GM18873 (cell line): ENCODE results near the gene ADGRD1.
"Not testable (repeated sequence)": the region's sequence is repeated elsewhere in the genome, so short reads cannot be mapped to it uniquely, and the experiment has no call there.

Experiments used
- ATAC-seq: cut with Tn5 transposase; IDR thresholded peaks from one replicate; pipeline ENCODE4 v1.9.1; 2021; ENCODE audit warnings: mild to moderate bottlenecking, moderate library complexity, moderate number of reproducible peaks; ENCODE audit not compliant: unreplicated experiment, low FRiP score

The ADGRD1 gene

DNA sequence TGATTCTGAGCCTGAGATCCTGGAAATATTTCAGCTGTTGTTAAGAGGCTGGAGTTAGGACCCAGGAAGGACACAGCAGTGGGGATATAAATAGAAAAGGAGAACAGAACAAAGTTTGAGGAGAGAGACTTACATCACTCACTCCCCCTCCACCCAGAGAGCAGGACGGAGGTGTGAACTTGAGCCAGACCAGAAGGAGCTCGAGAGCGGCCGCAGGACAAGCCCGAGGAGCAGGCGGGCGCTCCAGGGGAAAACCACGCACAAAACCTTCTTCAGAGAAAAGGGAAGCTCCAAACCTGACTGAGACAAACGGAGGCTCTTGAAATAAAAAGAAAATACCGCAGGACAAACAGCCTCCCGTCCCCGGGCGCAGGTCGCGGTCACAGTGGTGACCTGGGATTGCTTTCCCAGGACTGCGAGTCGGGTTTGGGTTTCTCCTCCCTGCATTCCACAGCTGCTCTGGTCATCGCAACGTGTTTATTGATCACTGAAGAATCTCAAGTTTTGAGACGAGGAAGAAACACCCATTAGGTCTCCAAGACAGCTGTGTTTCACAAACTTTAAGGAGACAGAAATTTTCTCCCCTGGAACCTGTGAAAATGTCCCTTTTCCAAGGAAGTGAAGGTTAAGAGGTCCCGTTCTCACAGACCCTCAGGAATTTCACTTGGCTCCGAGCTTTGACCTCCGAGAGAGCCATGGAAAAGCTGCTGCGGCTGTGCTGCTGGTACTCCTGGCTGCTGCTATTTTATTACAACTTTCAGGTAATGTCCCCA, at the start of gene ADGRD1:
Gene ADGRD1 (plus strand): TSS at position 137 of the 773 bp plus-strand sequence. CDS start 559 bp downstream, at position 696.
- no peak for ATAC-seq

DNA sequence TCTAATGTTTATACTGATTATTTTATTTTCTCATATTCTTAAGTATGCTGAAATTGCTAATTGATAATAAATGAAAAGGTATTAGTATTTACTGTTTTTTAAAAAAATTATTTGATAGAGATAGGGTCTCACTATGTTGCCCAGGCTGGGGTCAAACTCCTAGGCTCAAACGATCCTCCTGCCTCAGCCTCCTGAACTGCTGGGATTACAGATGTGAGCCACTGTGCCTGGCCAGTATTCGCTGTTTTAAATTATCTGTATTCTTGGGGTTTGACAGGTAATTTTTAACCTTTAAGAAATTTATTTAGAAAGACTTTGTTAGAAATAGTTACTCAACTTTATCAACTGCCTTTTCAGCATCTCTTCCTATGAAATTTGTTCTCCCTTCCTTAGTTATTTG, 49.6 kb upstream of the ADGRD1 start:
- no peak for ATAC-seq

DNA sequence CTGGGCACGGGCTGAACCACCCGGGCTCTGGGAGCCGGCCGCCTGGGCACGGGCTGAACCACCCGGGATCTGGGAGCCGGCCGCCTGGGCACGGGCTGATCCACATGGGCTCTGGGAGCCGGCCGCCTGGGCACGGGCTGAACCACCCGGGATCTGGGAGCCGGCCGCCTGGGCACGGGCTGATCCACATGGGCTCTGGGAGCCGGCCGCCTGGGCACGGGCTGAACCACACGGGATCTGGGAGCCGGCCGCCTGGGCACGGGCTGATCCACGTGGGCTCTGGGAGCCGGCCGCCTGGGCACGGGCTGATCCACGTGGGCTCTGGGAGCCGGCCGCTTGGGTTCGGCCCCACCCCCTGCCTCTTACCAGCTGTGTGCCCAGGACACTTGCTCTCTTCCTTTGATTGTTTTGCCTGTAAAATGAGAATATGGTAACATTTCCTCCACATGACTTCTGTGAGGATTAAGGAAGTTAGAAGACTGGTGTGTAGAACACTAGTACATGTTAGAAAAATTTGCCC, 48.7 kb upstream of the ADGRD1 start:
- not testable (repeated sequence) for ATAC-seq

DNA sequence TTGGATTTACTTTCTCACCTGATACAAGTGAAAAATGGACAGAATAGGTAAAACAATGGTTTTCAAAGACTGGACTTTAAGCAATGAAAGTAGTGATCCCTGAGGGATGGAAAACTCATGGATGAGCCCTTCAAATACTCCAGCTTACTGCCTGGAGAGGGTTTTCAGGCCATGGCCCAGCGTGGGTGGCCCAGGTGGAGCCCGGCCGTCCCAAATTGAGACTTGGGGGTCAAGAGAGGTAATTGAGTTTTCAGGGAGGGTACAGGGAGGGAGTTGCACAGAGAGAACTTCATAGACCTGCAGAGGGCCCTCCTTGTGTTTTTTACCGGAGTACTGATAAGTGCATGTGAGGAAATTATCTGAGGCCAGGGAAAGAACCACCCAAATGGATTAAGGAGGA, 44.6 kb upstream of the ADGRD1 start:
- ATAC-seq, result no peak

DNA sequence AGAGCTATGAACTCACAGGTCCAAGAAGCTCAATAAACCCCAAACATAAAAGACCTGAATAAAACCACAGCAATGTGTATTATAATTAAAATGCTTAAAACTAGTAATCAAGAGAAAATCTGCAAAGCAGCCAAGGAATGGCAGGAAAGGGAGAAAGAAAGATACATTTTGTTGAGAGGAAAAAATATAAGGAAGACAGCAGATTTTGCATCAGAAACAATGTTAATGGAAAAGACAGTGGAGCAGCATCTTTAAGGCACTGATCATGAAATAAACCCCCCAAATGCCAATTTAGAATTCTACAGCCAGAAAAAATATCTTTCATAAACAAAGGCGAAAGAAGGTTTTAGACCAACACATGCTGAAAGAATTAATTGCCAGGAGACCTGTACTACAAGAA, 42.5 kb upstream of the ADGRD1 start:
- ATAC-seq, result no peak

DNA sequence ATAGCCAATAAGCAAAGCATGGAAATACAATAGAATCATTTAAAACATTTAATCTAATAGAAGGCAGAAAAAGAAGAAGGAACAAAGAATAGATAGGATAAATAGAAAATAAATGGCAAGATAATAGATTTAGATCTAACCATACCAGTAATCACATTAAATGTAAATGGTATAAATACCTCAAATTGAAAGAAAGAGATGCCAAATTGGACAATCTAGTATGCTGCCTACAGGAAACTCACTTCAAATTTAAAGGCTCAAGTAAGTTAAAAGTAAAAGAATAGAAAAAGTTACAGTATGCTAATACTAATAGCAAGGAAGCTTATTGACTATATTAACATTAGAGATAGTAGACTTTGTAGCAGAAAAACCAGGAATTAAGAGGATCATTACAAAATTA, 41.8 kb upstream of the ADGRD1 start:
- ATAC-seq, result no peak

DNA sequence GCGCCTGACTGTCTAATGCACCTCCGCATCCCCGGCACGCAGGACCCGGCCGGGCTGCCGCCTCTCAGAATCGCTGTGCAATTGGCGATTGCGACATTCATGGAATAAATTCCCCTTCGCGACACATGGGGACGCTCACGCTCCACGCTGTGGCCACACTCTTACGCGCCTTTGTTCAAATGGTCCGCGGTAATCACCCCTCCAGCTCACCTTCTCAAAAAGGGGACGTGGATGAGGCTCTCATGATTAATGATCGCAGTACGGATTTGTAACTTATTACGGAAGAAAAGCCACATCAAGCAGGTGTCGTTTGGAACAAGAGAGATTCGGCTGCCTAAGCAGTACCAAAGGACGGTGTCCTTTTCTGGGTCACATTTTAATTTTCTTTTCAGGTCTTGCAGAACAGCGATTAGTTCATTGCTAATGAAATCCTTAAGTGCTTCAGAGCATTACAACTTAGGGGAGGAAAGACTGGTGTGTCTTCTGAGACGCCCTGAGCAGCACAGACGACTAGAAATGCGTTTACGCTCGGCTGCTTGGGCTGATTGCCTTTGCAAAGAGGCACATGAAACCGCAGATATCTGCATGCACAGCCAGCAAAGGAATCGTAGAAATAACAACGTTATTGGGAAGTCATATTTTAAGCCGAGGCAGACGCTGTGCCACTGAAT, 37.3 kb upstream of the ADGRD1 start:
- ATAC-seq, result no peak

DNA sequence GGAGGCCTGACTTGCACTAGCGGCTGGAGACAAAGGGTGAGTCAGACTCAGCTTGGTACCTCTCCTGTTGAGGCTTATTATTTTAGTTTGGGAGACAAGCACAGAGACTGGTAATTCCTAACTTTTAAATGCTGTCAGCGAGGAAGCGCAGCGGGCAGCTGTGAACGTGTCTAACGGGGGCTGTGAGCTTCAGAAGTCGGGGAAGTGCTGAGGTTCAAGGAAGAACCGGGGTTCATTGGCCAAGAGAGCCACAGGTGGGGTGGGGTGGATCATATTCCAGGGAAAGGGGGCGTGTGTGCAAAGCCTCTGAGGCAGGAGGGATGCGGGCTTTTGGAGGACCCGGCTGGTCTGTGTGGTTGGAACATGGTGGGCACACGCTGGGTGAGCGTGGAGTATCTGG, 36.1 kb upstream of the ADGRD1 start:
- ATAC-seq, result no peak

DNA sequence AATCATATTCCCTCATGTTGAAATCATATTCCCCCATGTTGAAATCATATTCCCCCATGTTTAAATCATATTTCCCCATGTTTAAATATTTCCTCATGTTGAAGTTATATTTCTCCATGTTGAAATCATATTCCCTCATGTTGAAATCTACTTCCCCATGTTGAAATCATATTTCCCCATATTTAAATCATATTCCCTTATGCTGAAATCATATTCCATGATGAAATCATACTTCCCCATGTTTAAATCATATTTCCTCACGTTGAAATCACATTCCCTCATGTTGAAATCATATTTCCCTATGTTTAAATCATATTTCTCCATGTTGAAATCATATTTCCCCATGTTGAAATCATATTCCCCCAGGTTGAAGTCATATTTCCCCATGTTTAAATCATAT, 34.6 kb upstream of the ADGRD1 start:
- no peak for ATAC-seq

DNA sequence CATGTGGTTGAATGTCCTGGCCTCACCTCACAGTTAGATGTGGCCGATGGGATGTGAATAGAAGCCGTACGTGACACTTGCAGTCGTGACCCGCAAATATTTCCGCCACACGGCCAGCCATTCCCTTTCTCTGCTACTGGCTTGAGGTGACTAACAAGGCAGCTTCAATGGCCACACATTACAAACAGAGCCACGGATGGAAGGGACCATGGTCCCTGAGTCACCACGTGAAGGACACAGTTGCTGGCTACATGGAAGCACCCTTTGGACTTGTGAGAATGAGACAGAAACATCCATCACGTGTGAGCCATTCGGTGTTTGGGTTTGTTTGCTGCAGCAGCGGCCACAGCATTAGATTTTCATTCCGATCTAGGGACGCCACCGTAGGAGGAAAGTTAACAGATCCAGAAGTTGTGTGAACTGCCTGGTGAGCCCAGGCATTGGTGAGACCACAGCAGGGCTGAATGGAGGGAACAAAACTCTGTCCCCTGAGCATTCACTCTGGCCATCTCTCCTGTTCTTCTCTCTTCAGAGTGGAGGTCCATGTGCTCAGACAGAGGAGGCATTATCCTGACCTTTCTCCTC, 33.5 kb upstream of the ADGRD1 start:
- ATAC-seq, result no peak

DNA sequence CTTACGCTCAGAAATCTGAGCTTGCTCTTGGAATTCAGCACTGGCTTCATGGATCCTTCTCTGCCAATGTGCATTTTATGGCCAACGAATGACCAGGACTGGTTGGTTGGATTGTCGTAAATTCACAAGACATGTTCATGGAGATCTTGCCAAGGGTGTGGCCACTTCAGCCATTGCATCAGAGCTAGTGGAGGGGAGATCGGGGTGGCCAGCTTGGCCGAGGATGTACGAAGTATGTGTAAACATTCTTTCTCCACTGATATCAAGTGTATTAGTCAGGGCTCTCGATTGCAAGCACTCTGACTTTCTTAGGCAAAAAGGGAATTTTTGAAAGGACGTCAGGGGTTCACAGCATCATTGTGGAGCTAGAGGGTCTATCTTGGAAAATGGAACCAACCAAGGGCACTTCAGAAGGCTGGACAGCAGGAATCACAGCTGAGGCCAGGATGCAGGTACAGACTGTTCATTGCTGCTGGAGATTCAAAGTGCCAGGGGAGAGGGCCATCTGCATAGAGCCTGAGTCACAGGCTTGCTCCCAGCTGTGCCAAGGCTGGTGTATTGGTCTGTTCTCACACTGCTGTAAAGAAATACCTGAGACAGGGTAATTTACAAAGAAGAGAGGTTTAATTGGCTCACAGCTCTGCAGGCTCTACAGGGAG, 32.9 kb upstream of the ADGRD1 start:
- ATAC-seq, result no peak

DNA sequence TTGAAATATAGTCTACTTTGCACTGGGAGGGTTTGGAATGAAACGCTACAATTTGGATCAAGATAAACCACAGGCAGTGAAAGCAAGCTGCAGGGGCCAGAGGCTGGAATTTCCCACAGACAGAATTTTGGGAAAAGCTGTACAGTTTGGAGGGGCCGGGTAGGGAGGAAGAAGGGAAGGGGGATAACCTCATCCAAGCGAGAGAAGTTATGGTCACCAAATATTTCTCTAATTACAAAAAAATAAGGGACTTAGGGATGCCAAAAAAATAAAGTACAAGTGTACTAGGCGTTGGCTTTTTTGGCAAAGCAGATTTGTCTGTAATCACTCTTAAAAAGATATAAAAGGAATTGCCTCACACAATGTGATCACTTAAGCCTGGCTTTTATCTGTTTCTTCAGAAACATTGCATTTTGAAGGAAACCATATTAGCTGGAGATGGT, 31.2 kb upstream of the ADGRD1 start:
- no peak for ATAC-seq

DNA sequence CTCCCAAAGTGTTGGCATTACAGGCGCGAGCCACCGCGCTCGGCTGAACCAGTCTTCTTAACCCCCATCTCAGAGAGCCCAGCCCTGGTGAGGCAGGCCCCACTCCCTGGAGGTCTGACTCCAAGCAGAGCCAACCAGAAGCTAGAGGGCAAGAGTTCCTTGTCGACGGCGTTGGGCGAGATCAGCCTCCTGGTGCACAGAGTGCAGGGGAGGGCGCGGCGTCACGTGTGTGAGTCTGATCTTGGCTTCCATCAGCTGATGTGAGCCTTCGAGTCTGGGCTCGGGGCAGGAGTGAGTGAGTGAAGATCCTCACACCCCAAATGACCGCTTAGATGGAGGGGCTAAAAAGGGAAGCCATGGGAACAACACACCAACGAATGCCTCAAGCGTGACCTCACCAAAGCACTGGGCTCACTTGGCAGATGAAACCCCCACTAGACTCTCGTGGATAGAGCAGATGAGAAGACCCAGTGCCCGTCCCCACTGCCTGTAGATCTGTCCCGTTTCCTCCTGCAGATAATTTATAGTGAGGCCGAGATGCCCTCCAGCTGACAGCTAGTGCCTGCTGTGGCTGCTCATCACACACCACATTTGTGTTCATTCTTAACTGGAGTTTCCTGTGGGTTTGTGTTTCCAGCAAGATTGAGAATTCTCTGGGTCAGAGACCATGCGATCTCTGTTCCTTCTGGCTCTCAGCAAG, 28.6 kb upstream of the ADGRD1 start:
- ATAC-seq, result no peak

DNA sequence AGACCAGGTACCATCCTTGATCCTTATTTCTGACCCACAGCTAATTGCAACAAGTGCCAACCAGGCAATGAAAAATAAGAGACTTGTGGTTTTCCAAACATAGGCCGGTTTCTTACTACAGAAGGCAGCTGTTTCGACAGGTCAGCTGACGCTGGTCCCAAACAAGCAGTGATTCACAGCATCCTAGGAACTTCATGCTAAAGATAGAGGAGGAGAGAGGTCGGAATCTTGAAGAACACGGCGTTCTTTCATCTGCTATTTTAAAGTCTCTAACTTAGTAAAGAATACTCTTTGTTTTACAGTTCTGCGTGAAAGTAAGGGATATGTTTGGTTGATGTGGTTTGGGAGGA, 28.1 kb upstream of the ADGRD1 start:
- no peak for ATAC-seq

DNA sequence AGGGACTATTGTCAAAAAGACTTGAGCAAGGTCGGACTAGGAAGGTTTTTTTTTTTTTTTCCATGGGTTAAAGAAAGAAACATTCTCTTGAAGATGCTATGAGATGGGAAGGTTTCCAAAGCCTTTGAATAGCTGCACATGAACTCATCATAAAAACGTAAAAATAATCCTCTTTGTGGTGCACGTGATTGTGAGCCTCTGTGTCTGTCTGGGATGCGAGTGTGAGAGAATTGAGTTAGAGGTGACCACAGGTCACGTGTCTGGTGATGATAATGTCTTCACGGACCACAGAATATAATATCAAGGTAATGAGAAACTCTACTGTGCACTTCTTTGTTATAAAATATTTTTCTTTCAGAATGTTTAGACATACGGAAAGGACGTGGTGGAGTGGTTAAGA, 24.3 kb upstream of the ADGRD1 start:
- no peak for ATAC-seq

DNA sequence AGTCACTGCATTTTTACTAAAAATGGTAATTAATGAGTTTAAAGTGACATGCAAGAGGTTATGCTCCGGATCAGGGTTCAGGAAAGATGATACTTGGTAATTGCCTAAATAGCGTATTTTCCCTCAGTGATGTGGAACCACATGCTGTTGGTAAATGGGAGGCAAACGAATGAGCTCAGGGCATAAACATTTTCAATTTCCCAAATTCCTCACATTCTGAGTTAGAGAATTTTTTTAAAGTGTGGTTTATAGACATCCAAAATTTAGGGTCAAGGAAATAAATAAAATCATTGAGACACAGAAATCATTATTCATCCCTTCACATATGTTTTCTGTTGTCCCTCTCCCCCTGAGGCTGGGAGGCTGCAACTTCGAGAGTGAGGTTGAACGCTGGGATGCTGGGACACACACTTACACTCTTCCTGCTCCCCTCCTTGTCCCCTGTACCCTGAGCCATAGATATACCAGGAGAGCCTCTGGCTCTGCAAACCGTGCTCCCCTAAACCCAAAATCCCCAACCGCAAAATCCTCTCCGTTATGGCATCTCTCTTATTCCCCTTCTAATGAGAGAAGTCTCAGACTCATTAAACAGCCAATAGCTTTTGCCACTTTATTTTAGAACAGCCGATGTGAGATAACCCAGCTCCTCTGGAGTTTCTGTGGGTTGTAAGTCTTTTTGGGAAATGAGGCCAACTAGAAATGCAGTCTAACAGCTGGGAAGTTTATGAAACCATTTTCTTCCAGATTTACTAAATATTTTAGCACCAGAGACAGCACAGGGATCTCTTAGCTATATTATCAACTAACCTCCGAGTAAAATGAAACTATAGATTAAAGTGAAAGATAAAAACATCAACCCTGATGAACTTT, 21.4 kb upstream of the ADGRD1 start:
- no peak for ATAC-seq

DNA sequence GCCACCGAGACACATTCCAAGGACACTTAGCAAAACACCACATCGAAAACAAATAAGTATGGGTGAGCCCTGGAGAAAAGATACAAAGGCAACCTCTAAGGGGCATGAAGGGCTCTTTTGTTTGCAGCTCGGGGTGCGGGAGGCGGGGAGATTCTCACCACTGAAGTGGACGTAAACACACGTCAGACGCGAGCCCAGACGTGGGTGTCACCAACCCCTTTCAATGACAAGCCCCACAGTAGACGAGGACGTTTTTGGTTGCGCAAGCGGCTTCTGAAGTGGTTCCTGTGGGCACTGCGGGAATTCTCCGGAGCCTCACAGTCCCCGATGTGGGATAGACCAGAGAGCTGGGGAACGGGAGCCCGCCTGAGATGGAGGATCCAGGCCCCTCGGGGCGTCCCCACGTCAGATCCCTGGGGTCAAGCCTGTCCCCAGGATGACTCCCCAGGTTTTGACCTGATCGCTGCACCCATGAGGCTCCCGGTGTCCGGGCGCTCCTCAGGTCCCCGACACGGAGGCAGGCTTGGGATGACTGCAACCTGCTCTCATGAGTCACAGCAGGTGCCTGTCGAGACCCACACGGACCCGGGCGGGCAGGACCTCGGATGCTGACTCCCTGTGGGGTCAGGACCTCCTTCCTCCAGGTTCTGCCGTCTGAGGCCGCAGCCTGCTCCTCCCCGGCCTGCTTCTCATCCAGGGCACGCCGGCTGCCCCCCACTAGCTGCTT, 20.3 kb upstream of the ADGRD1 start:
- ATAC-seq, result no peak

DNA sequence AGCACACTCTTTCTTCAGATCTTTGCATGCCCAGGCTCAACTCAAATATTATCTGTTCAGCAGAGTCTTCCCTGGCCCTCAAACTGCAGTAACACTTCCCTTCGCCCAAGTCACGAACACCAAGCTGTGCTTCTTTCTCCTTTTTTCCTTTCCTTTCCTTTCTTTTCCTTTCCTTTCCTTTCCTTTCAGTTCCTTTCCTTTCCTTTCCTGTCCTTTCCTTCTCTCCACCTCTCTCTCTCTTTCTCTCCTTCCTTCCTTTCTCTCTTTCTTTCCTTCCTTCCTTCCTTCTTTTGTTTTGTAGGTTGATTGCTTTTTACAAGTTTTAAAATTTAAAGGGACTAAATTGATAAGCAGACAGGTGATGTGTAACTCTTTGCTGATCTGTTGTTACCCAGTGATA, 19.0 kb upstream of the ADGRD1 start:
- ATAC-seq, result no peak

DNA sequence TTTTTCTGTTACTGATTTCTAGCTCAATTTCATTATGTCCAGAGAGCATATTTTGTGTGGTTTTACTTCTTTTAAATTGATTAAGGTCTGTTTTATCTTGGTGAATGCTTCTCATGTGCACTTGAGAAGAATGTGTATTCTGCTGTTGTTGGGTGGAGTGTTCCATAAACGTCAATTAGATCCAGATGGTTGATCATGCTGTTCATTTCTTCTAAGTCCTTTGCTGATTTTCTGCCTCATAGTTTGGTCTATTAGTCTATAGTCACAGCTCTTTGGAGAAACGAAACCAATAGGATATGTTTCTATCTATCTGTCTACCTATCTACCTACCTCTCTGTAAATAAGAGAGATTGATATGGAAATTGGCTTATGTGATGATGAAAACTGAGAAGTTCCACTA, 17.1 kb upstream of the ADGRD1 start:
- ATAC-seq, result no peak
